HCT116 (cell line): ENCODE measurements around the gene OR2T10.

Experiments used
- ATF3 ChIP-seq: IDR thresholded peaks from 2 replicates; pipeline ENCODE4 v1.6.1; 2012
- CEBPB ChIP-seq: IDR thresholded peaks from 2 replicates; pipeline ENCODE4 v1.6.1; 2012; ENCODE audit warnings: low read depth
- CTCF ChIP-seq, 3 experiments: fragments of 200-600 bp in 1 of 3; sonication (generic) in 1 of 3; IDR thresholded peaks in 2 of 3; conservative IDR thresholded peaks in 1 of 3; 2 replicates each; pipeline ENCODE4 v1.5.1; 2012 to 2017; ENCODE audit warnings: low read depth in 2 of 3, low read length in 2 of 3, antibody characterized with exemption in 1 of 3, borderline replicate concordance in 1 of 3, control low read depth in 1 of 3, mild to moderate bottlenecking in 1 of 3, mixed read lengths in 1 of 3, mixed run types in 1 of 3, moderate library complexity in 1 of 3; ENCODE audit not compliant: insufficient read depth in 1 of 3
- EGR1 ChIP-seq: IDR thresholded peaks from 2 replicates; pipeline ENCODE4 v1.6.1; 2012; ENCODE audit warnings: low read depth
- EZH2 ChIP-seq: fragments of 200-600 bp; sonication (generic); IDR thresholded peaks from 2 replicates; pipeline ENCODE4 v1.6.1; 2017; ENCODE audit warnings: antibody characterized with exemption, mixed run types
- JUND ChIP-seq: IDR thresholded peaks from 2 replicates; pipeline ENCODE4 v1.6.1; 2012
- POLR2A ChIP-seq: IDR thresholded peaks from 2 replicates; pipeline ENCODE4 v1.7.0; 2011; ENCODE audit warnings: borderline replicate concordance; ENCODE audit not compliant: insufficient read depth, insufficient read length; ENCODE audit errors: extremely low read depth
- POLR2AphosphoS5 ChIP-seq: IDR thresholded peaks from 2 replicates; pipeline ENCODE4 v1.6.1; 2011; ENCODE audit warnings: mild to moderate bottlenecking, low read depth, low read length, moderate library complexity
- REST ChIP-seq: IDR thresholded peaks from 2 replicates; pipeline ENCODE4 v1.6.1; 2012; ENCODE audit warnings: low read depth
- SP1 ChIP-seq: IDR thresholded peaks from 2 replicates; pipeline ENCODE4 v1.6.1; 2012; ENCODE audit warnings: low read depth
- SRF ChIP-seq: IDR thresholded peaks from 2 replicates; pipeline ENCODE4 v1.6.1; 2012; ENCODE audit warnings: low read depth
- YY1 ChIP-seq: IDR thresholded peaks from 2 replicates; pipeline ENCODE4 v1.6.1; 2011; ENCODE audit warnings: low read length, low read depth, moderate library complexity, mild to moderate bottlenecking; ENCODE audit not compliant: insufficient replicate concordance; ENCODE audit errors: extremely low read depth
- ZBTB33 ChIP-seq: IDR thresholded peaks from 2 replicates; pipeline ENCODE4 v1.6.1; 2011; ENCODE audit warnings: mild to moderate bottlenecking, low read length, moderate library complexity; ENCODE audit not compliant: insufficient replicate concordance; ENCODE audit errors: extremely low read depth
- ZFX ChIP-seq: fragments of 450-650 bp; IDR thresholded peaks from 2 replicates; pipeline ENCODE4 v1.6.1; 2017

GRCh38 chr1:248627971-248628844, 30.7 kb upstream of the OR2T10 start:
- TF ChIP-seq CTCF (IDR thresholded peaks at IDR 0.05 in 2 of 3, conservative IDR thresholded peaks at IDR 0.05 in 1 of 3; ENCODE audit: borderline replicate concordance in 1 of 3, insufficient read depth in 1 of 3, low read depth in 2 of 3, low read length in 2 of 3) = no peak
- TF ChIP-seq SRF = no peak
- TF ChIP-seq EZH2 = no peak
- TF ChIP-seq ZBTB33 = no peak
- TF ChIP-seq EGR1 = no peak
- no peak for TF ChIP-seq SP1
- TF ChIP-seq CEBPB = no peak
- no peak for TF ChIP-seq YY1
- no peak for TF ChIP-seq REST
- no peak for TF ChIP-seq POLR2AphosphoS5
- TF ChIP-seq POLR2A = no peak
- no peak for TF ChIP-seq ZFX
- no peak for TF ChIP-seq ATF3
- TF ChIP-seq JUND = no peak
